ENCODE measurements around the gene GUCA2A. TPM values are rescaled to one million over a fixed set of nuclear protein-coding genes. Genes with fewer than 3 reads are reported as not detected.

GUCA2A gene
- total RNA-seq, 1 experiment from 2014 or later, result not detected

DNA sequence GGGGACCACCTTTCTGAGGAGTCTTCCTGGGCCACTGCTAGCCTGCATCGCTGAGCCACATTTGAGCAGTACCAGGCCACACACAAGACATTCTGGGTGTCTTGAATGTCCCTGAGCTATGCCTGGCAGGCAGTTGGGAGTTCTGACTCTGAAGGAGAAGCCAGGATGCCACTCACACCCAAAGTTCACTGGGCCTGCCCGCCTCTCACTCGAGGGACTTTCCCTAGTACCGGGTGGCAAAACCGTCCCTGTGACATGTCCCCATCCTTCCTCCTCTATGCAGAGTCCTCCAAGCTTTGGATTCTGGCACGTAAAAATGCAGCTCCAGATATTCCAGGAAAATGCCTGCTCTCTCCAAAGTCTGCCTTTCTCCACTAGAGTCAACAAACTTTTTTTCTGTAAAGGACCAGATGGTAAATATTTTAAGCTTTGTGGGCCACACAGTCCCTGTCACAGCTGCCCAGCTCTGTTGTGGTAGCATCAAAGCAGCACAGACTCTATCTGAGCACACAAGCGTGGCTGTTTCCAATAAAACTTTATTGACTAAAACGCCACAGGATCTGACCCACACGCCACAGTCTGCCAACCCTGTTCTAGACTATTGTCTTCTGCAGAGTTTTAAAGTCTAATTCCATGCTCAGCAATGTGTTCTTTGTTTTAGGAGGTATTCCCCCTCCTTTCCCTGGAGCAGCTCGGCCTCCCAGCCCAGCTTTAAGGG is 30.6 kb downstream of the GUCA2A start:
- no peak for DNase-seq (ENCODE audit: low read depth)

DNA sequence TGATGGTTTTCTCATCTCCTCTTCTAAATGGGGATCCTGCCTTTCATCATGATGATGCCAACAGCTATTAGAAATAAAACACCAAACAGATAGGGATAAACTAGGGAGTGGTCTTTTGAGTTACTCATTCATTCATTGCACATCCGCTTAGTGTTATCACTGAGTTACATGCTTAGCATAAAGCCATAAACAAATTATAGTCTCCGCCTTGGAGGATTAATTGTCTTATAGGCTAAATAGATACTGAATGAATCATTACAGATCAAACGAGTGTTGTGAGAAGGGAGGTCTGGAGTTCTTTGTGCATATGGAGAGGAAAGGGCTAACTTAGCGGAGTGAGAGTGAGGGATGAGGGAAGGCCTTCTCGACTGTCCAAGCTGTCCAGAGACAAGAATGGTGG is 31.2 kb downstream of the GUCA2A start:
- no peak for DNase-seq (ENCODE audit: low read depth)

- no peak for DNase-seq (ENCODE audit: low read depth)
These were observed 34.4 kb downstream of the GUCA2A start for GRCh38 chr1:42130061-42130660.

GRCh38 chr1:42128964-42129363 is 35.6 kb downstream of the GUCA2A start:
- no peak for DNase-seq (ENCODE audit: low read depth)

- DNase-seq (ENCODE audit: low read depth), result no peak
These were observed 36.0 kb downstream of the GUCA2A start for GRCh38 chr1:42128499-42128898.

DNA sequence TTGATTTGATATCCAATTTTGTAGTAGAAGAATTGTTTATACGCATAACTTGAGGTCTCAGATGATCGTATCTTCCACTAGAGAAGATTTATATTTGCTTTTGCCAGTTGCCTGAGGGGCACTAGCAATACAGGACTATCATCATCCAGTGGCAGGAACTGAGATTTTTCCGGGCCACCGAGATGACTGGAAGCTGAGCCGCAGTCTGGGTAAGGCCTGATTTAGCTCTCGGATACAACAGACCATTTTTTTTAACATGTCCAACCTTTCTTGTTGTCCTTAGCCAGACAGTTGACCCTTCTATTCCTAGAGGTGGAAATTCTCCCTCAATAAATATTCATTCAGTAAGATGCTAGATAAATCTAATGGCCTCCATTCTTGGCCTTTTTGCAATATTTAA is 36.8 kb downstream of the GUCA2A start:
- no peak for DNase-seq (ENCODE audit: low read depth)

- no peak for DNase-seq (ENCODE audit: low read depth)
These were observed 39.0 kb downstream of the GUCA2A start for GRCh38 chr1:42125552-42125951.

GRCh38 chr1:42122408-42122807 is 42.1 kb downstream of the GUCA2A start:
- no peak for DNase-seq (ENCODE audit: low read depth)

DNA sequence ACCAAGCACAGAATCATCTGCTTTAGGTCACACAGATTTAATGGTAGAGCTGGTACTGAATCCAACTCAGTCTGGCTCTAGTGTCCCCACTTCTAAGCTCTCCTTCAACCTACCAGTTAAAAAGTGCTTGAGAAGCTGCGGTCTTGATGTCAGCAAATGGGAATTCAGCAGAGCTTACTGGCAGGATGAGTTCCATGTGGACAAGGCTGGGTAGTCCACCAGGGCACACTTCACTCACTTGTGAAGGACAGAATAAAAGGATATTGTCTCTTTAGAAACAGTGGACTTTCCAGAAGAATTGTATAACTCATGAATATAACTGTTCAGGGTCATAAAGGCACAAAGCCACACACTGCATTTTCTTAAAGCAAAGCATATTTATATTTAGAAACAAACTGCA is 46.4 kb downstream of the GUCA2A start:
- DNase-seq (ENCODE audit: low read depth), result no peak

- DNase-seq (ENCODE audit: low read depth), result no peak
These were observed 47.3 kb downstream of the GUCA2A start for GRCh38 chr1:42117214-42117613.

DNA sequence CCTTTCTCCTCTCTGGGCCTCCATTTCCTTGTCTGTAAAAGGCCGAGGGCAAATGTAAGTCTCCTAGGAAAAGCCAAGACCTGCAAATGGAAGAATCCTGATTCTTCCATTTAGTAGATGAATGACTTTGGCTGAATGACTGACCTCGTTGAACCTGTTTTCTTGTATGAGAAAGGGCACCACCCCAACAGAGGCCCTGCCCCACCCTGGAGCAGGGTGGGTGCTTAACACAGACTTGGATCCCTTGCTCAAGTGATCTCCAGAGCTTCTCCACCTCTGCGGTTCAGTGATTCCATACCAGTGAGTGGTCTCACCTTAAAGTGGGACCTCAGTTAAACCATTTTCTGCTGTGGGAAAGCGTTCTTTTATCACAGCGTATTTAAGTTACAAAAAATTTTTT is 50.3 kb downstream of the GUCA2A start:
- DNase-seq (ENCODE audit: low read depth), result no peak

Other genes with a start within 250 kb of the GUCA2A start
- 1.5 and 2.1 TPM in 2 replicates for gene HIVEP3, start 245.8 kb downstream of the GUCA2A start, total RNA-seq (2014; rRNA removed)
- not detected in 2 replicates for gene GUCA2B, start 11.3 kb downstream of the GUCA2A start, total RNA-seq (2014; rRNA removed)
- gene FOXJ3, start 170.5 kb upstream of the GUCA2A start, total RNA-seq (2014; rRNA removed), result 33.4 and 34.0 TPM in 2 replicates
- not detected in 2 replicates for gene RIMKLA, start 216.0 kb upstream of the GUCA2A start, total RNA-seq (2014; rRNA removed)

Data from LHCN-M2 (cell line).